ENCODE results near the gene CASKIN2. TPM values are rescaled to one million over a fixed set of nuclear protein-coding genes. Genes with fewer than 3 reads are reported as not detected.
A peak's percentile ranks its signal among the peaks of the same experiment; 100 is the strongest.
"Not testable (repeated sequence)": the region's sequence is repeated elsewhere in the genome, so short reads cannot be mapped to it uniquely, and the experiment has no call there.

The CASKIN2 gene
- total RNA-seq, 3 donors from 2014 or later: 27.8 to 44.5 (median 33.8) TPM

GRCh38 chr17:75478508-75478907 lies 36.8 kb downstream of the CASKIN2 start:
- intact Hi-C loops (cut with DNase I, micrococcal nuclease): no loop called here

GRCh38 chr17:75477490-75477862 lies 37.9 kb downstream of the CASKIN2 start:
- ATAC-seq; H3K4me3 ChIP-seq; H3K9me3 ChIP-seq; H3K36me3 ChIP-seq (ENCODE audit: low read depth); intact Hi-C loops (cut with DNase I, micrococcal nuclease): not testable (repeated sequence)
- peak in 1 of 3 donors; percentile 19 for DNase-seq
- H3K4me1 ChIP-seq (ENCODE audit: low read depth): peaks cover 20% of the 10 kb centered on the region

More at GRCh38 chr17:75478508-75478907, 36.8 kb downstream of the CASKIN2 start:
- ATAC-seq (no peak), DNase-seq (peak in 1 of 3 donors; percentile 25)
- no peak overlapping the region for H3K4me3 ChIP-seq
- H3K36me3 ChIP-seq (ENCODE audit: low read depth): no peaks in the 10 kb centered on the region
- H3K4me1 ChIP-seq (ENCODE audit: low read depth): peaks cover 20% of the 10 kb centered on the region
- H3K9me3 ChIP-seq: no peaks in the 10 kb centered on the region
- TF ChIP-seq CTCF (IDR thresholded peaks at IDR 0.05): no peak

- peak; percentile 48 for ATAC-seq
- Histone ChIP-seq H3K9me3 (no peaks in the 10 kb centered on the region), H3K4me1 (ENCODE audit: low read depth) (peaks cover 20% of the 10 kb centered on the region), H3K4me3 (no peak overlapping the region), H3K36me3 (ENCODE audit: low read depth) (no peaks in the 10 kb centered on the region)
- TF ChIP-seq CTCF (IDR thresholded peaks at IDR 0.05): no peak
- intact Hi-C loops (cut with DNase I, micrococcal nuclease): no loop called here
- peak in 1 of 3 donors; percentile 43 for DNase-seq
Measured at GRCh38 chr17:75476752-75477489, 38.4 kb downstream of the CASKIN2 start.

- Histone ChIP-seq H3K4me3 (no peak overlapping the region), H3K36me3 (ENCODE audit: low read depth) (no peaks in the 10 kb centered on the region), H3K9me3 (no peaks in the 10 kb centered on the region), H3K4me1 (ENCODE audit: low read depth) (peaks cover 13% of the 10 kb centered on the region)
- intact Hi-C loops (cut with DNase I, micrococcal nuclease): no loop called here
- DNase-seq (peak in 1 of 3 donors; percentile 10), ATAC-seq (no peak)
- no peak for TF ChIP-seq CTCF (IDR thresholded peaks at IDR 0.05)
Measured at GRCh38 chr17:75476271-75476671, 39.1 kb downstream of the CASKIN2 start.

GRCh38 chr17:75475851-75476250 lies 39.5 kb downstream of the CASKIN2 start:
- no peaks in the 10 kb centered on the region for H3K9me3 ChIP-seq
- TF ChIP-seq CTCF (IDR thresholded peaks at IDR 0.05): no peak
- intact Hi-C loops (cut with DNase I, micrococcal nuclease): no loop called here
- H3K36me3 ChIP-seq (ENCODE audit: low read depth): no peaks in the 10 kb centered on the region
- DNase-seq: no peak
- no peak overlapping the region for H3K4me3 ChIP-seq
- H3K4me1 ChIP-seq (ENCODE audit: low read depth): peaks cover 12% of the 10 kb centered on the region
- ATAC-seq: no peak

- Histone ChIP-seq H3K4me3 (no peak overlapping the region), H3K4me1 (ENCODE audit: low read depth) (peaks cover 12% of the 10 kb centered on the region), H3K9me3 (no peaks in the 10 kb centered on the region), H3K36me3 (ENCODE audit: low read depth) (no peaks in the 10 kb centered on the region)
- no peak for TF ChIP-seq CTCF (IDR thresholded peaks at IDR 0.05)
- peak in 1 of 3 donors; percentile 29 for DNase-seq
- intact Hi-C loops (cut with DNase I, micrococcal nuclease): no loop called here
- no peak for ATAC-seq
Measured at GRCh38 chr17:75475144-75475835, 40.0 kb downstream of the CASKIN2 start.
